A673 (cell line): ENCODE data around the gene CCDC102B. TPM values are rescaled to one million over a fixed set of nuclear protein-coding genes. Genes with fewer than 3 reads are reported as not detected.
"Not testable (repeated sequence)": the region's sequence is repeated elsewhere in the genome, so short reads cannot be mapped to it uniquely, and the experiment has no call there.

Experiments used
- BruUV-seq: library from RNA; stranded (reverse); fragments of 400-500 nt; replicated peaks from 2 replicates; lab custom pipeline; 2021; lab: Mats Ljungman, UMichigan
- CTCF ChIA-PET: fragments of 300-600 bp; sonication (Branson Sonifier 250); formaldehyde crosslinking; loops from one replicate; lab custom pipeline; 2022; ENCODE audit warnings: antibody characterized with exemption; lab: Charles Lee
- POLR2A ChIA-PET: fragments of 300-600 bp; sonication (Branson Sonifier 250); formaldehyde crosslinking; loops from one replicate; lab custom pipeline; 2022; ENCODE audit warnings: antibody characterized with exemption; ENCODE audit not compliant: low non-redundant PET; lab: Charles Lee
- DNase-seq: peaks from one replicate; pipeline ENCODE4 v3.0.0-alpha.2; 2015; ENCODE audit warnings: low spot score
- H3K27ac ChIP-seq: fragments of 200-600 bp; sonication (generic); 2 replicates; pipeline ENCODE4 v1.5.1; 2016; ENCODE audit warnings: mixed run types, low read depth, mild to moderate bottlenecking, mixed read lengths, antibody characterized with exemption, low read length; ENCODE audit not compliant: poor library complexity, severe bottlenecking
- H3K27me3 ChIP-seq: fragments of 200-600 bp; sonication (generic); replicated peaks from 2 replicates; pipeline ENCODE4 v1.6.1; 2017; ENCODE audit warnings: mixed run types, low read depth, mild to moderate bottlenecking, mixed read lengths, antibody characterized with exemption, low read length; ENCODE audit not compliant: insufficient read depth, poor library complexity
- H3K36me3 ChIP-seq: fragments of 200-600 bp; sonication (generic); 2 replicates; pipeline ENCODE4 v1.6.1; 2016; ENCODE audit warnings: mixed run types, mild to moderate bottlenecking, mixed read lengths, antibody characterized with exemption, low read length; ENCODE audit not compliant: insufficient read depth, poor library complexity, severe bottlenecking
- H3K4me1 ChIP-seq: fragments of 200-600 bp; sonication (generic); 2 replicates; pipeline ENCODE4 v1.6.1; 2017; ENCODE audit warnings: mixed run types, mild to moderate bottlenecking, mixed read lengths, antibody characterized with exemption, low read length; ENCODE audit not compliant: insufficient read depth, poor library complexity, severe bottlenecking
- H3K4me3 ChIP-seq: fragments of 200-600 bp; sonication (generic); 2 replicates; pipeline ENCODE4 v1.5.1; 2016; ENCODE audit warnings: low read depth, mixed run types, mild to moderate bottlenecking, mixed read lengths, low read length; ENCODE audit not compliant: poor library complexity, severe bottlenecking
- H3K9me3 ChIP-seq: fragments of 200-600 bp; sonication (generic); 2 replicates; pipeline ENCODE4 v1.6.1; 2016; ENCODE audit warnings: mixed run types, low read depth, mild to moderate bottlenecking, mixed read lengths, antibody characterized with exemption, low read length; ENCODE audit not compliant: poor library complexity, severe bottlenecking
- EZH2 ChIP-seq: fragments of 200-600 bp; sonication (generic); IDR thresholded peaks from 2 replicates; pipeline ENCODE4 v1.6.1; 2017; ENCODE audit warnings: borderline replicate concordance, low read depth, mild to moderate bottlenecking, mixed read lengths, antibody characterized with exemption, low read length; ENCODE audit not compliant: poor library complexity, severe bottlenecking
- intact Hi-C: fragments of 100-400 bp; cut with micrococcal nuclease; formaldehyde crosslinking; loops from one replicate; pipeline ENCODE4 v1.10.0; 2022; ENCODE audit not compliant: unreplicated experiment
- total RNA-seq: library from RNA; stranded (reverse); gene quantifications from 2 replicates; pipeline ENCODE4 v1.2.3, GENCODE V29; 2021
- TF ChIP-seq, protein P1 (sequence below): fragments of 300-800, 200-600 bp; sonication (generic); conservative IDR thresholded peaks from 2 replicates; pipeline ENCODE4 v1.5.1; 2017; ENCODE audit warnings: low read depth, mild to moderate bottlenecking, antibody characterized with exemption, low read length, moderate library complexity, mixed read lengths

Gene CCDC102B
- total RNA-seq, 1 experiment from 2014 or later = 12.5 TPM

- Histone ChIP-seq H3K9me3 (no peaks in the 10 kb centered on the region), H3K4me3 (no peak overlapping the region), H3K36me3 (no peaks in the 10 kb centered on the region), H3K27ac (no peak overlapping the region), H3K4me1 (no peaks in the 10 kb centered on the region), H3K27me3 (no peaks in the 10 kb centered on the region)
- ChIA-PET POLR2A (no interaction called here), CTCF (no interaction called here)
- intact Hi-C loops = no loop called here
- no peak for DNase-seq
- BruUV-seq = no TSS peak
- TF ChIP-seq, protein P1, sequence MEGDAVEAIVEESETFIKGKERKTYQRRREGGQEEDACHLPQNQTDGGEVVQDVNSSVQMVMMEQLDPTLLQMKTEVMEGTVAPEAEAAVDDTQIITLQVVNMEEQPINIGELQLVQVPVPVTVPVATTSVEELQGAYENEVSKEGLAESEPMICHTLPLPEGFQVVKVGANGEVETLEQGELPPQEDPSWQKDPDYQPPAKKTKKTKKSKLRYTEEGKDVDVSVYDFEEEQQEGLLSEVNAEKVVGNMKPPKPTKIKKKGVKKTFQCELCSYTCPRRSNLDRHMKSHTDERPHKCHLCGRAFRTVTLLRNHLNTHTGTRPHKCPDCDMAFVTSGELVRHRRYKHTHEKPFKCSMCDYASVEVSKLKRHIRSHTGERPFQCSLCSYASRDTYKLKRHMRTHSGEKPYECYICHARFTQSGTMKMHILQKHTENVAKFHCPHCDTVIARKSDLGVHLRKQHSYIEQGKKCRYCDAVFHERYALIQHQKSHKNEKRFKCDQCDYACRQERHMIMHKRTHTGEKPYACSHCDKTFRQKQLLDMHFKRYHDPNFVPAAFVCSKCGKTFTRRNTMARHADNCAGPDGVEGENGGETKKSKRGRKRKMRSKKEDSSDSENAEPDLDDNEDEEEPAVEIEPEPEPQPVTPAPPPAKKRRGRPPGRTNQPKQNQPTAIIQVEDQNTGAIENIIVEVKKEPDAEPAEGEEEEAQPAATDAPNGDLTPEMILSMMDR = no peak
- TF ChIP-seq EZH2 = no peak
These were observed 67.6 kb downstream of the CCDC102B start for GRCh38 chr18:68865503-68865902.

- BruUV-seq = no TSS peak
- ChIA-PET CTCF (no interaction called here), POLR2A (no interaction called here)
- Histone ChIP-seq H3K4me3 (no peak overlapping the region), H3K27ac (no peak overlapping the region), H3K36me3 (no peaks in the 10 kb centered on the region), H3K4me1 (no peaks in the 10 kb centered on the region), H3K27me3 (no peaks in the 10 kb centered on the region), H3K9me3 (no peaks in the 10 kb centered on the region)
- TF ChIP-seq, protein P1 = no peak
- TF ChIP-seq EZH2 = no peak
- intact Hi-C loops = no loop called here
- no peak for DNase-seq
These were observed 75.1 kb downstream of the CCDC102B start for GRCh38 chr18:68873003-68873402.

DNA sequence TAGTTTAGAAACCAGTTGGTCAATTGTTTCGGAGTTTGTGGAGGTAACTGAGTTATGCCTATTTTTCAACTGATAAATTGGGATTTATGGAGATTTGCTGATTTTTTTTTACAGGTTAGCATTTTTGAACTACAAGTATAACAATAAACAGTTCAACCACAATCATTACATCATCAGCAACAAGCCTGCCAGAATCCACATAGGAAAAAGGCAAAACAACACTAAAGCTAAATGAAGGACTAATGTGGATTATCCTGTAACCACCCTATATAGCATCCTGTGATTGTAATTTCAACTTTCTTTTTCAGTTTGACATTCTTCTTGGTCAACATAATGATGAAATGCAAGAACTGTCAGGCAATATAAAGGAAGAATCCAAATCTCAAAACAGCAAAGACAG is 76.5 kb downstream of the CCDC102B start:
- Histone ChIP-seq H3K27ac (no peak overlapping the region), H3K9me3 (no peaks in the 10 kb centered on the region), H3K36me3 (no peaks in the 10 kb centered on the region), H3K4me1 (no peaks in the 10 kb centered on the region), H3K4me3 (no peak overlapping the region), H3K27me3 (no peaks in the 10 kb centered on the region)
- intact Hi-C loops = no loop called here
- TF ChIP-seq, protein P1 = no peak
- no peak for TF ChIP-seq EZH2
- DNase-seq = no peak
- BruUV-seq = no TSS peak
- ChIA-PET CTCF (no interaction called here), POLR2A (interaction anchor here (0.7 kb wide), 1 partner anchor 12 kb away, joined by 3 read pairs; no protein-coding TSS in a partner anchor)

DNA sequence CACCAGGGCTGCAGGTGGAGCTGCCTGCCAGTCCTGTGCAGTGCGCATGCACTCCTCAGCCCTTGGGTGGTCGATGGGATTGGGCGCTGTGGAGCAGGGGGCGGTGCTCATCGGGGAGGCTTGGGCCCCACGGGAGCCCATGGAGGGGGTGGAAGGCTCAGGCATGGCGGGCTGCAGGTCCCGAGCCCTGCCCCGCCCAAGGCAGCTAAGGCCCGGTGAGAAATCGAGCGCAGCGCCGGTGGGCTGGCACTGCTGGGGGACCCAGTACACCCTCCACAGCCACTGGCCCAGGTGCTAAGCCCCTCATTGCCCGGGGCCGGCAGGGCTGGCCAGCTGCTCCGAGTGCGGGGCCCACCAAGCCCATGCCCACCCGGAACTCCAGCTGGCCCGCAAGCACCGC is 82.1 kb downstream of the CCDC102B start:
- CTCF ChIA-PET, POLR2A ChIA-PET, H3K36me3 ChIP-seq, H3K4me1 ChIP-seq, H3K27ac ChIP-seq, intact Hi-C loops, BruUV-seq, DNase-seq, H3K4me3 ChIP-seq, H3K9me3 ChIP-seq, H3K27me3 ChIP-seq: not testable (repeated sequence)
